AG09309 (cell line): ENCODE data around the gene LDHD.

Experiments
- DNase-seq: peaks from one replicate; pipeline ENCODE4 v3.0.0-alpha.2; 2010; ENCODE audit warnings: low read depth
- H3K4me3 ChIP-seq: 2 replicates; pipeline ENCODE4 v1.5.1; 2011; ENCODE audit warnings: mild to moderate bottlenecking, low read depth, low read length, moderate library complexity; ENCODE audit not compliant: control insufficient read depth
- CTCF ChIP-seq: IDR thresholded peaks from 2 replicates; pipeline ENCODE4 v1.5.1; 2011; ENCODE audit warnings: mild to moderate bottlenecking, low read depth, low read length, inconsistent platforms; ENCODE audit not compliant: insufficient read depth, control insufficient read depth; ENCODE audit errors: missing control alignments

Gene LDHD

GRCh38 chr16:75111514-75111940, 5.1 kb downstream of the LDHD start:
- TF ChIP-seq CTCF = no peak
- no peak for DNase-seq
- no peak overlapping the region for H3K4me3 ChIP-seq

GRCh38 chr16:75110637-75111513, 5.7 kb downstream of the LDHD start:
- H3K4me3 ChIP-seq = peak overlapping the region; percentile 19
- peak; percentile 52 for DNase-seq
- peak; percentile 91 for TF ChIP-seq CTCF

- no peak for DNase-seq
- TF ChIP-seq CTCF = no peak
- no peak overlapping the region for H3K4me3 ChIP-seq
These were observed 6.8 kb downstream of the LDHD start for GRCh38 chr16:75109732-75110243.

- H3K4me3 ChIP-seq = no peak overlapping the region
- TF ChIP-seq CTCF = no peak
- DNase-seq = peak; percentile 67
These were observed 7.5 kb downstream of the LDHD start for GRCh38 chr16:75108792-75109731.

GRCh38 chr16:75107505-75107904, 9.1 kb downstream of the LDHD start:
- H3K4me3 ChIP-seq = no peak overlapping the region
- no peak for DNase-seq
- TF ChIP-seq CTCF = no peak
